ENCODE measurements around the gene CDHR2.

DNA sequence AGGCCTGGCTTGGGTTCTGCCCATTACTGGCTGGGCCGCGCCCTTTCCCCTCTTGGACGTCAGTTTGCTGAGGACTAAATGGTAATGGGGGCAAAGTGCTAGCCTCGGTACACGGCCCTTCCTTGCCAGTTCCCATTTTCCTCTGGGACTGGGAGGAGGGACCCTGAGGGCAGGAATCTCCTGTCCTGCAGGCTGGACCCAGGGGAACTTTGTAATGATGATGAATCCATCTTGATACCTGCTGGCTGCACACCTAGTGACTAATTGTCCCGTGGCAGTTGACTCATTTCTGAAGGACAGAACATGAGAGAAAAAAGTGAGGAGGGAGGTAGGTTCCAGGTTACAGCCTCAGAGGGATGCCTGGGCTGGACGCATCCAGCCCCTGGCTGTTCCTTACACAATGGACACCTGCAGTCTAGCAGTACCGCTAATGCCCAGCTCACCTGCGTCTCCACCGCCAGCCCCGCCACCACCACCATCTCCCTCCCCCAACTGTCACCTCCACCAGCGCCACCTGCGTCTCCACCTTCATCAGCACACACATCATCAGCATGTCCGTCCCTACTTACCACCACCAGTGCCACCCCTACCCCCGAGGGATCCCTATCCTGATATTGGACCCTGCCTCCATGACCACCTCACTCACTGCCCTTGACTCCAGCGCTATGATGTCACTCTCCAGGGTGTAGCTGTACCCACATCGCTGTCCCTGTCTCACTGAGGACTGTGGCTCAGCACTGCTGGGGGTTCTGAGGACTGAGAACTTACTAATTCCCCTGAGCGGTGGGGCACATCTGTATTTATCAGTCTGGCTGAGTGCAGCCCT is 4.3 kb downstream of the CDHR2 start:
- TF ChIP-seq EZH2 (IDR thresholded peaks at IDR 0.05; ENCODE audit: insufficient read depth, poor library complexity, severe bottlenecking) (no peak), EZH2phosphoT487 (IDR thresholded peaks at IDR 0.05; ENCODE audit: insufficient read depth, low read depth) (no peak)
